OCI-LY3 (cell line): ENCODE measurements around the gene NDUFB3.

ENCODE experiments used
- CTCF ChIP-seq: fragments of 200-600, 300-600 bp; sonication (generic); IDR thresholded peaks from 2 replicates; pipeline ENCODE4 v1.5.1; 2014; ENCODE audit warnings: antibody characterized with exemption, low read length, low read depth
- EZH2phosphoT487 ChIP-seq: fragments of 200-600 bp; shearing (Covaris generic); IDR thresholded peaks from 2 replicates; pipeline ENCODE4 v1.6.1; 2018; ENCODE audit warnings: antibody characterized with exemption, mixed run types, low read depth

GRCh38 chr2:201070948-201071478, 788 bp upstream of the NDUFB3 start:
- TF ChIP-seq CTCF (no peak), EZH2phosphoT487 (no peak)
